ENCODE results near the gene ALDH18A1. TPM values are rescaled to one million over a fixed set of nuclear protein-coding genes. Genes with fewer than 3 reads are reported as not detected.

The ALDH18A1 gene
- total RNA-seq (27.6 and 30.7 TPM in 2 replicates), polyA plus RNA-seq (12.4 and 15.9 TPM in 2 replicates), polyA minus RNA-seq (23.1 and 29.0 TPM in 2 replicates)
- total RNA-seq (2013) = 29.3 TPM

DNA sequence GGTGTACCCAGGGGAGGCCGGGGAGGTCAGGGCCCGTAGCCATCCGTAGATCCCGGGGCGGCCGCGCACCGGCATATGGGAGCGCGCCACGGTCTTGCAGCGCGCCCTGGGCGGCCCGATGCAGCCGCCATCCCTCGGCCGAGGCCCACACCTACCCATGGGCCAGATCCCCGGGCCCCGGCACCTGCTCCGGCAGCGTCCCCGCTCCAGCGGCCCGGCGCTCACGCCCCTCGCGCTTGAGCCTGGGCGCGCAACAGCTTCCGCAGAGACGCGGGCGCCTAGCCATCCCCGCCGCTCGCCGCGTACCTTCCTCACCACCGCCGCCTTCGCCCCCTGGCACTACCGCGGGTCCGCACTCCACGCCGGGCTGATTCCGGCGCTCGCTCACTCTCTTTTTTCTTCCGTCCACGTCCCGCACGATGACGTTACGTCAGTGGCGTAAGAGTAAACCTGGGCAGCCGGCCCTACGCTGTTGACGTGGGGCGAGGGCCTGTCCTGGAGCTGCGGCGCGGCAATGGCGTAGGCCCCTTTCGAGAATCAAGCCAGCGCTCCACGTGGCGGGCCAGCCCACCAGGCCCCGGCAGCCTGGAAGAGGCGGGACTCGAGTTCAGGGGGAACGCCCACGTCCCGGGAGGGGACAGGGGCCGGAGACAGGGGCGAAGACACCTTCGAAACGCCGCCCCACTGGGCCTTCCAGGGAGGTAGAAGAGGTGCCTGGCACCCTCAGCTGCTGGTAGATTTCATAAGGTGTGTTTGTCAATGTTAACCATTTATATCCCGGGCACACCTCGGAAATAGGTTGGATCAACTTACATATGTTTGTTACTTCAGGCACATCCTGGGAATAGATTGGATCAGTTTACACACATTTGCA is at the start of gene ALDH18A1:
Gene ALDH18A1, minus strand, starts transcription at position 421 of the 874 bp plus-strand sequence. CDS start 3,334 bp downstream, outside the sequence.
- peak; percentile 96 for DNase-seq
- Mint-ChIP-seq H3K27me3 (no peaks in the 10 kb centered on the region), H3K4me3 (peak within 1 kb of the TSS; percentile 98), H3K27ac (peak within 1 kb of the TSS; percentile 93), H3K9me3 (ENCODE audit: insufficient read depth) (no peaks in the 10 kb centered on the region), H3K4me1 (peaks cover 30% of the 10 kb centered on the region)
- Histone ChIP-seq H3K4me2 (replicated peaks; ENCODE audit: low read depth, low read length, poor library complexity, severe bottlenecking) (peak within 1 kb of the TSS; percentile 85), H3K4me3 (ENCODE audit: control extremely low read depth in 1 of 5, extremely low read depth in 1 of 5, insufficient read depth in 1 of 5, low read depth in 2 of 5, low read length in 4 of 5) (peak within 1 kb of the TSS; percentile 0 to 74 (median 64)), H3K27ac (ENCODE audit: low read length in 2 of 2) (peak within 1 kb of the TSS in 1 of 2 donors; percentile 27), H3K4me1 (ENCODE audit: control insufficient read depth in 2 of 2, insufficient read depth in 2 of 2, low read length in 2 of 2) (peaks cover 7 to 13% of the 10 kb centered on the region in 2 donors), H4K20me1 (ENCODE audit: control insufficient read depth, insufficient read depth, low read length, poor library complexity, severe bottlenecking) (peaks cover 2% of the 10 kb centered on the region), H3K9ac (ENCODE audit: low read length) (peak within 1 kb of the TSS; percentile 71), H3K27me3 (replicated peaks in 1 of 4; ENCODE audit: control extremely low read depth in 1 of 4, control insufficient read depth in 3 of 4, insufficient read depth in 4 of 4, low read length in 3 of 4) (no peaks in the 10 kb centered on the region), H3K36me3 (replicated peaks in 1 of 2; ENCODE audit: control extremely low read depth in 1 of 2, control insufficient read depth in 1 of 2, extremely low read depth in 1 of 2, insufficient read depth in 2 of 2, low read length in 1 of 2) (peaks cover 0 to 7% of the 10 kb centered on the region in 2 experiments), H3K9me3 (ENCODE audit: control extremely low read depth in 1 of 3, control insufficient read depth in 2 of 3, insufficient read depth in 1 of 3, low read length in 2 of 3) (peaks cover 0 to under 1% (median 0%) of the 10 kb centered on the region in 3 donors), H3K79me2 (ENCODE audit: control insufficient read depth, insufficient read depth, low read length) (peaks cover 14% of the 10 kb centered on the region), H2AFZ (ENCODE audit: insufficient read depth, low read depth, low read length, poor library complexity, severe bottlenecking) (peak within 1 kb of the TSS; percentile 79)
- intact Hi-C loops (cut with micrococcal nuclease) = loop anchor here (1.0 to 10.0 kb wide), 3 partner anchors 37 to 928 kb away; partner anchors contain the start of genes SORBS1, TCTN3 and TM9SF3
- ChIA-PET CTCF (interaction anchor here (1.5 to 2.1 kb wide), 2 partner anchors 185 to 209 kb away, joined by 5 to 8 read pairs; no protein-coding TSS in a partner anchor), POLR2A (no interaction called here)
- TF ChIP-seq, protein P1, sequence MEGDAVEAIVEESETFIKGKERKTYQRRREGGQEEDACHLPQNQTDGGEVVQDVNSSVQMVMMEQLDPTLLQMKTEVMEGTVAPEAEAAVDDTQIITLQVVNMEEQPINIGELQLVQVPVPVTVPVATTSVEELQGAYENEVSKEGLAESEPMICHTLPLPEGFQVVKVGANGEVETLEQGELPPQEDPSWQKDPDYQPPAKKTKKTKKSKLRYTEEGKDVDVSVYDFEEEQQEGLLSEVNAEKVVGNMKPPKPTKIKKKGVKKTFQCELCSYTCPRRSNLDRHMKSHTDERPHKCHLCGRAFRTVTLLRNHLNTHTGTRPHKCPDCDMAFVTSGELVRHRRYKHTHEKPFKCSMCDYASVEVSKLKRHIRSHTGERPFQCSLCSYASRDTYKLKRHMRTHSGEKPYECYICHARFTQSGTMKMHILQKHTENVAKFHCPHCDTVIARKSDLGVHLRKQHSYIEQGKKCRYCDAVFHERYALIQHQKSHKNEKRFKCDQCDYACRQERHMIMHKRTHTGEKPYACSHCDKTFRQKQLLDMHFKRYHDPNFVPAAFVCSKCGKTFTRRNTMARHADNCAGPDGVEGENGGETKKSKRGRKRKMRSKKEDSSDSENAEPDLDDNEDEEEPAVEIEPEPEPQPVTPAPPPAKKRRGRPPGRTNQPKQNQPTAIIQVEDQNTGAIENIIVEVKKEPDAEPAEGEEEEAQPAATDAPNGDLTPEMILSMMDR (IDR thresholded peaks at IDR 0.05) = no peak
- no peak for TF ChIP-seq EZH2 (IDR thresholded peaks at IDR 0.05; ENCODE audit: borderline replicate concordance, insufficient read depth, low read depth, low read length, poor library complexity, severe bottlenecking)
- ATAC-seq (ENCODE audit: low read depth) = peak; percentile 95
- WGBS (ENCODE audit: insufficient coverage) = under 1% methylated on average over 82 of the region's 83 CpGs

All from B cell (primary cell).